Caco-2 (cell line): ENCODE measurements around the gene INO80B. TPM values are rescaled to one million over a fixed set of nuclear protein-coding genes. Genes with fewer than 3 reads are reported as not detected.

Source experiments
- BruUV-seq: library from RNA; stranded (reverse); fragments of 400-500 nt; replicated peaks from 2 replicates; lab custom pipeline; 2021; lab: Mats Ljungman, UMichigan
- CTCF ChIA-PET: fragments of 300-600 bp; sonication (Branson Sonifier 250); formaldehyde crosslinking; loops from one replicate; lab custom pipeline; 2022; ENCODE audit warnings: antibody characterized with exemption; lab: Charles Lee
- POLR2A ChIA-PET: fragments of 300-600 bp; sonication (Branson Sonifier 250); formaldehyde crosslinking; loops from one replicate; lab custom pipeline; 2022; ENCODE audit warnings: antibody characterized with exemption; lab: Charles Lee
- DNase-seq, 2 experiments: peaks; one replicate each; pipeline versions ENCODE4 v3.0.0 to v3.0.0-alpha.2; 2020 to 2022
- H3K27me3 ChIP-seq: replicated peaks from 2 replicates; pipeline ENCODE4 v1.6.0; 2011; ENCODE audit warnings: low read length; ENCODE audit not compliant: control insufficient read depth, insufficient read depth
- H3K36me3 ChIP-seq: 2 replicates; pipeline ENCODE4 v1.5.1; 2011; ENCODE audit warnings: low read length; ENCODE audit not compliant: control insufficient read depth, insufficient read depth
- H3K4me1 ChIP-seq: fragments of 250-450 bp; sonication (Bioruptor Pico); 2 replicates; pipeline ENCODE4 v1.5.1; 2020; ENCODE audit warnings: mild to moderate bottlenecking
- H3K4me3 ChIP-seq: 2 replicates; pipeline ENCODE4 v1.5.1; 2011; ENCODE audit warnings: low read depth, mild to moderate bottlenecking, control low read depth, low read length
- H3K9me3 ChIP-seq: fragments of 250-450 bp; sonication (Bioruptor Pico); 2 replicates; pipeline ENCODE4 v1.5.1; 2020; ENCODE audit warnings: mild to moderate bottlenecking, moderate library complexity
- H3K27ac Mint-ChIP-seq: one replicate; pipeline ENCODE4 v1.8.0; 2022; ENCODE audit warnings: mixed read lengths; ENCODE audit not compliant: unreplicated experiment
- H3K27me3 Mint-ChIP-seq: one replicate; pipeline ENCODE4 v1.8.0; 2022; ENCODE audit warnings: mixed read lengths; ENCODE audit not compliant: insufficient read depth, unreplicated experiment
- H3K36me3 Mint-ChIP-seq: one replicate; pipeline ENCODE4 v1.8.0; 2022; ENCODE audit warnings: mild to moderate bottlenecking, mixed read lengths; ENCODE audit not compliant: insufficient read depth, unreplicated experiment
- H3K4me1 Mint-ChIP-seq: one replicate; pipeline ENCODE4 v1.8.0; 2022; ENCODE audit warnings: low read depth, mixed read lengths; ENCODE audit not compliant: unreplicated experiment
- H3K4me3 Mint-ChIP-seq: one replicate; pipeline ENCODE4 v1.8.0; 2022; ENCODE audit warnings: mild to moderate bottlenecking, moderate library complexity, mixed read lengths; ENCODE audit not compliant: unreplicated experiment
- H3K9me3 Mint-ChIP-seq: one replicate; pipeline ENCODE4 v1.8.0; 2022; ENCODE audit warnings: mixed read lengths; ENCODE audit not compliant: unreplicated experiment
- intact Hi-C: fragments of 100-400 bp; cut with micrococcal nuclease; formaldehyde crosslinking; loops from one replicate; pipeline ENCODE4 v1.10.0; 2022; ENCODE audit not compliant: unreplicated experiment
- total RNA-seq: library from RNA; stranded (reverse); gene quantifications from 2 replicates; pipeline ENCODE4 v1.2.3, GENCODE V29; 2022
- TF ChIP-seq, protein P1 (sequence below), 2 experiments: fragments of 200-600 bp in 1 of 2; IDR thresholded peaks; 1 replicate in 1 of 2; 2 replicates in 1 of 2; pipeline versions ENCODE4 v1.5.1 to v1.8.0; 2011 to 2022; ENCODE audit warnings: antibody characterized with exemption in 1 of 2, control low read depth in 1 of 2, inconsistent platforms in 1 of 2, low read depth in 1 of 2, low read length in 1 of 2, mild to moderate bottlenecking in 1 of 2, moderate library complexity in 1 of 2; ENCODE audit not compliant: insufficient read depth in 1 of 2, severe bottlenecking in 1 of 2, unreplicated experiment in 1 of 2

Gene INO80B
- total RNA-seq, 1 experiment from 2014 or later = 25.2 TPM

- POLR2A ChIA-PET = interaction anchor here (1.0 to 5.2 kb wide), 2 partner anchors 11 to 18 kb away, joined by 3 to 17 read pairs; no protein-coding TSS in a partner anchor
- peak overlapping the region; percentile 46 for H3K27ac Mint-ChIP-seq
Measured at GRCh38 chr2:74499940-74500577, 45.2 kb downstream of the INO80B start.

DNA sequence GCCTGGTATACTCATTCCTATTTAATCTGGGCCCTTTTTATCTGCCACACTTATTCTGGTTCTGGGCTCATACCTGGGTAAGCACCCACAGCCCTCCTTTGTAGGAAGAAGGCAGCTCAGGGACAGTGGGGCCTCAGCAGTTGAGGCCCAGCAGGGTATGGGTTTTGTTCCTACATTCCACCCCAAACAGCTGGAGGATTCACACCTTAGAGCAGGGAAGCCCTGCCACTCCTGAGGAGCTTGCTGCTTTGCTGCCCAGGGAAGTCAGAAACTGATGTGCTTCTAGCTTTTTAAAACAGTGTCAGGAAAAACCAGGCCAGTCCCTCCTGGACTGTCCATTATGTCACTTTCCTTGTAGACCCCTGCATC, 45.7 kb downstream of the INO80B start:
- no peaks in the 10 kb centered on the region for H3K27me3 ChIP-seq
- peaks cover 50% of the 10 kb centered on the region for H3K4me1 ChIP-seq
- BruUV-seq = no TSS peak
- Mint-ChIP-seq H3K27me3 (no peaks in the 10 kb centered on the region), H3K4me3 (peak overlapping the region; percentile 96), H3K36me3 (peaks cover 48% of the 10 kb centered on the region), H3K4me1 (peaks cover 26% of the 10 kb centered on the region), H3K27ac (no peak overlapping the region), H3K9me3 (no peaks in the 10 kb centered on the region)
- POLR2A ChIA-PET = interaction anchor here (0.9 to 5.2 kb wide), 2 partner anchors 11 to 42 kb away, joined by 3 to 17 read pairs; partner anchors contain the start of gene WBP1
- DNase-seq = no peak
- H3K36me3 ChIP-seq = peaks cover 3% of the 10 kb centered on the region; the same call in 1 of the 2 replicates
- no peak overlapping the region for H3K4me3 ChIP-seq
- intact Hi-C loops = no loop called here
- CTCF ChIA-PET = interaction anchor here (0.7 kb wide), 1 partner anchor 35 kb away, joined by 3 read pairs; the partner anchor contains the start of gene MOGS
- H3K9me3 ChIP-seq = no peaks in the 10 kb centered on the region
- TF ChIP-seq, protein P1, sequence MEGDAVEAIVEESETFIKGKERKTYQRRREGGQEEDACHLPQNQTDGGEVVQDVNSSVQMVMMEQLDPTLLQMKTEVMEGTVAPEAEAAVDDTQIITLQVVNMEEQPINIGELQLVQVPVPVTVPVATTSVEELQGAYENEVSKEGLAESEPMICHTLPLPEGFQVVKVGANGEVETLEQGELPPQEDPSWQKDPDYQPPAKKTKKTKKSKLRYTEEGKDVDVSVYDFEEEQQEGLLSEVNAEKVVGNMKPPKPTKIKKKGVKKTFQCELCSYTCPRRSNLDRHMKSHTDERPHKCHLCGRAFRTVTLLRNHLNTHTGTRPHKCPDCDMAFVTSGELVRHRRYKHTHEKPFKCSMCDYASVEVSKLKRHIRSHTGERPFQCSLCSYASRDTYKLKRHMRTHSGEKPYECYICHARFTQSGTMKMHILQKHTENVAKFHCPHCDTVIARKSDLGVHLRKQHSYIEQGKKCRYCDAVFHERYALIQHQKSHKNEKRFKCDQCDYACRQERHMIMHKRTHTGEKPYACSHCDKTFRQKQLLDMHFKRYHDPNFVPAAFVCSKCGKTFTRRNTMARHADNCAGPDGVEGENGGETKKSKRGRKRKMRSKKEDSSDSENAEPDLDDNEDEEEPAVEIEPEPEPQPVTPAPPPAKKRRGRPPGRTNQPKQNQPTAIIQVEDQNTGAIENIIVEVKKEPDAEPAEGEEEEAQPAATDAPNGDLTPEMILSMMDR (IDR thresholded peaks at IDR 0.05; ENCODE audit: insufficient read depth in 1 of 2, low read depth in 1 of 2, low read length in 1 of 2, severe bottlenecking in 1 of 2, unreplicated experiment in 1 of 2) = no peak

More at GRCh38 chr2:74499940-74500577, 45.2 kb downstream of the INO80B start:
- CTCF ChIA-PET = interaction anchor here (0.7 to 1.3 kb wide), 3 partner anchors 10 to 35 kb away, joined by 3 read pairs; partner anchors contain the start of gene MOGS
- TF ChIP-seq, protein P1 (IDR thresholded peaks at IDR 0.05; ENCODE audit: insufficient read depth in 1 of 2, low read depth in 1 of 2, low read length in 1 of 2, severe bottlenecking in 1 of 2, unreplicated experiment in 1 of 2) = no peak
- H3K9me3 Mint-ChIP-seq = no peaks in the 10 kb centered on the region
- intact Hi-C loops = loop anchor here (1.0 kb wide), 1 partner anchor 17 kb away; the partner anchor contains the start of gene TTC31
- peak overlapping the region; percentile 96 for H3K4me3 Mint-ChIP-seq
- H3K27me3 Mint-ChIP-seq = no peaks in the 10 kb centered on the region
- peaks cover 24% of the 10 kb centered on the region for H3K4me1 Mint-ChIP-seq
- BruUV-seq = no TSS peak
- H3K9me3 ChIP-seq = no peaks in the 10 kb centered on the region
- H3K4me1 ChIP-seq = peaks cover 50% of the 10 kb centered on the region
- H3K36me3 ChIP-seq = peaks cover 1% of the 10 kb centered on the region; the same call in 1 of the 2 replicates
- DNase-seq = no peak
- H3K36me3 Mint-ChIP-seq = peaks cover 45% of the 10 kb centered on the region
- H3K4me3 ChIP-seq = peak overlapping the region; percentile 65
- H3K27me3 ChIP-seq = no peaks in the 10 kb centered on the region

GRCh38 chr2:74501335-74502071, 46.6 kb downstream of the INO80B start:
- TF ChIP-seq, protein P1 (IDR thresholded peaks at IDR 0.05; ENCODE audit: insufficient read depth in 1 of 2, low read depth in 1 of 2, low read length in 1 of 2, severe bottlenecking in 1 of 2, unreplicated experiment in 1 of 2) = no peak
- BruUV-seq = no TSS peak
- no peak for DNase-seq
- ChIA-PET CTCF (interaction anchor here (0.6 to 2.9 kb wide), 3 partner anchors 12 to 48 kb away, joined by 3 to 9 read pairs (median 8); partner anchors contain the start of genes CCDC142 and TTC31), POLR2A (interaction anchor here (0.9 to 5.2 kb wide), 5 partner anchors 12 to 43 kb away, joined by 3 to 17 read pairs (median 3); partner anchors contain the start of genes DQX1 and WBP1)
- H3K27me3 ChIP-seq = no peaks in the 10 kb centered on the region
- Mint-ChIP-seq H3K36me3 (peaks cover 52% of the 10 kb centered on the region), H3K27me3 (no peaks in the 10 kb centered on the region), H3K4me1 (peaks cover 29% of the 10 kb centered on the region), H3K9me3 (no peaks in the 10 kb centered on the region), H3K4me3 (peak overlapping the region; percentile 94), H3K27ac (peak overlapping the region; percentile 87)
- peaks cover 3% of the 10 kb centered on the region; the same call in 1 of the 2 replicates for H3K36me3 ChIP-seq
- peak overlapping the region; percentile 75 for H3K4me3 ChIP-seq
- H3K4me1 ChIP-seq = peaks cover 59% of the 10 kb centered on the region
- H3K9me3 ChIP-seq = no peaks in the 10 kb centered on the region
- intact Hi-C loops = loop anchor here (1.0 kb wide), 1 partner anchor 12 kb away; no protein-coding TSS in a partner anchor
